Esophagus muscularis mucosa (tissue), 4 donors: ENCODE results near the gene KITLG.

Experiments
- CTCF ChIP-seq, 3 experiments: fragments of 200-600 bp in 2 of 3; fragments of 450-650 bp in 1 of 3; sonication (generic) in 2 of 3; IDR thresholded peaks; one replicate each; pipeline ENCODE4 v1.5.1; 2017 to 2019; ENCODE audit warnings: antibody characterized with exemption in 3 of 3, mild to moderate bottlenecking in 2 of 3, moderate library complexity in 1 of 3
- EP300 ChIP-seq: sonication (generic); formaldehyde crosslinking; IDR thresholded peaks from one replicate; pipeline ENCODE4 v1.6.1; 2017; ENCODE audit warnings: antibody characterized with exemption
- POLR2AphosphoS5 ChIP-seq, 2 donors: sonication (generic); formaldehyde crosslinking; IDR thresholded peaks; one replicate each; pipeline ENCODE4 v1.6.1; 2017; ENCODE audit warnings: antibody characterized with exemption in 2 of 2

- TF ChIP-seq EP300 (no peak), POLR2AphosphoS5 (IDR thresholded peaks at IDR 0.05) (no peak), CTCF (IDR thresholded peaks at IDR 0.05) (no peak)
Measured at GRCh38 chr12:88445705-88446394, 134.4 kb downstream of the KITLG start.
